Muscle layer of duodenum (tissue), 2 donors: ENCODE measurements around the gene KLHL9.

ENCODE experiments used
- H3K27ac ChIP-seq: one replicate; pipeline ENCODE4 v1.7.0; 2013; ENCODE audit warnings: mild to moderate bottlenecking, low read length
- H3K27me3 ChIP-seq: one replicate; pipeline ENCODE4 v1.7.0; 2013; ENCODE audit warnings: low read depth, mild to moderate bottlenecking, control low read depth, low read length
- H3K36me3 ChIP-seq, 2 donors: one replicate each; pipeline ENCODE4 v1.7.0; 2013; ENCODE audit warnings: low read length in 2 of 2, control low read depth in 1 of 2, mild to moderate bottlenecking in 1 of 2; ENCODE audit not compliant: insufficient read depth in 2 of 2, control insufficient read depth in 1 of 2
- H3K4me1 ChIP-seq, 2 donors: one replicate each; pipeline ENCODE4 v1.7.0; 2013; ENCODE audit warnings: low read length in 2 of 2, mild to moderate bottlenecking in 2 of 2, control low read depth in 1 of 2, moderate library complexity in 1 of 2; ENCODE audit not compliant: insufficient read depth in 2 of 2, control insufficient read depth in 1 of 2
- H3K4me3 ChIP-seq, 2 donors: one replicate each; pipeline ENCODE4 v1.7.0; 2013; ENCODE audit warnings: low read length in 2 of 2, low read depth in 1 of 2, mild to moderate bottlenecking in 1 of 2
- H3K9me3 ChIP-seq, 2 donors: one replicate each; pipeline ENCODE4 v1.7.0; 2013; ENCODE audit warnings: low read length in 2 of 2, control low read depth in 1 of 2, mild to moderate bottlenecking in 1 of 2; ENCODE audit not compliant: control insufficient read depth in 1 of 2
- donor health status: healthy.

KLHL9 gene

DNA sequence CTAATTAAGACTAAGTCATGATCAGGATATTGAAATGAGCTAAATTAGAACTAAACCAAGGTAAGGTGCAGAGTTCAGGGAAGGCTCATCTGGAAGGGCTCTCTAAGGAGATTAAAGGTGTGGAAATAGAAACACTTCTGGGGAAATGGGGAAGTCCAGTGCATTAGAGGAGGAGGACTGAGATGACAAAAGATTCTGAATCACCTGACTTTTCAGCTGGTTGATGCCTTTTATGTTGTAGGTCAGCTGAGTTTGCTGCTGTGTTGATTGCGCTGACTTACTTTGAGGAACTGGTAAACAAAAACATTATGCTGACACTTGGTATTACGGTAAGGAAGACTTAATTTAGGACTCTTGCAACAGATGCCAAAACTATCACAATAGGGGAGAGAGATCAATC lies 53.9 kb downstream of the KLHL9 start:
- Histone ChIP-seq H3K9me3 (no peaks in the 10 kb centered on the region), H3K27me3 (no peaks in the 10 kb centered on the region), H3K36me3 (no peaks in the 10 kb centered on the region), H3K4me1 (no peaks in the 10 kb centered on the region), H3K4me3 (no peak overlapping the region), H3K27ac (no peak overlapping the region)
